GM19463 (cell line): ENCODE measurements around the gene SNCA.

Experiments used
- ATAC-seq: cut with Tn5 transposase; IDR thresholded peaks from one replicate; pipeline ENCODE4 v1.9.1; 2021; ENCODE audit warnings: mild to moderate bottlenecking, moderate library complexity; ENCODE audit not compliant: unreplicated experiment

Gene SNCA

DNA sequence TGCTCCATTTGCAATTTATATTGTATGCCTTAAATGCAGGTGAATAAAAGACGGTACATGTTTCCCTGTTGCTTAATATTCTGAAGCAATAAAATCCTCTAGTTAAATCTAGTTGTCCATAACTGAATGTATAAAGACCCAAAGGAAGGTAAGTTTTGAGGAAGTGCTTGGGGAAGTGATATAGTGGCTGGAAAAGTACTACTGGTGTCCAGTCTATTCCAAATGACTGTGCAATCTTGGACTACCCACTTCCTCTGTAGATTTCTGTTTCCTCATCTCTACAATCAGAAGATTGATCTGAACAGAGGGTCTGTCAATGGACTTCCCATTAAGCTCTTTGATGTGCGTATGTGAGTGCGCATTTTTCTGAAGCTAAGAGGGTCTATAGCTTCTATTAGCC, 17.0 kb downstream of the SNCA start:
- ATAC-seq = no peak

DNA sequence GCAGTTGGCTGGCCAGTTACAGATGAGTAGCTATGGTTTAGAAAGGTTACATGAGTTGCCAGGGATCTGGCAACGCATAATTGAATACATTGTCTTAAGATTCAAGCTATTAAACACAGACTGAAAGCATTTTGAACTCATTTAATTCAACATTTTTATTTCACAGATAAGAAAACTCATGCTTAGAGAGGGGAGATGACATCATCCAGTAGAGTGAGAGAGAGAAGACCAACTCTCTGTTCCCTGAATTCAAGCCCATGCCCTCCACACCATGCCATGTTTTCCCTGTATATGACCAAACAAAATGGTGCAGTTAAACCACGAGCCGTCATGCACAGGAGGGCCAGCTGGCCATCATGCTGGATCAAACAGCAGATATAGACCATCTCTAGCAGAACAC, 22.6 kb downstream of the SNCA start:
- no peak for ATAC-seq

DNA sequence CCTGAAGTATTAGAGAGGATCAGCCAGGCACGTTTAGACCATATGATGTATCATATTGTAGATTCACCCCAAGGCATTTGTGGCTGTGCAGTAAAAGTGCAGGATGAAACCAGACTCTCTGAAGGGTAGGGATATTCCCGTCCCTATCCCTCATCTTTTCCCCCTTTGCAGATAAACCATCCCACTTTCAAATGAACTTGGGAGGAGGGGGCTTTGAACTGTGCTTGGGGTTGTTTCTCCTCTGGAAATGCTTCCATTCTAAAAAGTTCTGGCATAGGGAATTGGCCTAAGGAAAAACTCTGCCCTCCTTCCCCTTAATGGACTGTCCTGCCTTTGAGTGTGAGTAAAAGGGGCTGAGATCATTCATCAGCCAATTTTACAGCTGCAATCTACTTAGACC, 23.8 kb downstream of the SNCA start:
- no peak for ATAC-seq

DNA sequence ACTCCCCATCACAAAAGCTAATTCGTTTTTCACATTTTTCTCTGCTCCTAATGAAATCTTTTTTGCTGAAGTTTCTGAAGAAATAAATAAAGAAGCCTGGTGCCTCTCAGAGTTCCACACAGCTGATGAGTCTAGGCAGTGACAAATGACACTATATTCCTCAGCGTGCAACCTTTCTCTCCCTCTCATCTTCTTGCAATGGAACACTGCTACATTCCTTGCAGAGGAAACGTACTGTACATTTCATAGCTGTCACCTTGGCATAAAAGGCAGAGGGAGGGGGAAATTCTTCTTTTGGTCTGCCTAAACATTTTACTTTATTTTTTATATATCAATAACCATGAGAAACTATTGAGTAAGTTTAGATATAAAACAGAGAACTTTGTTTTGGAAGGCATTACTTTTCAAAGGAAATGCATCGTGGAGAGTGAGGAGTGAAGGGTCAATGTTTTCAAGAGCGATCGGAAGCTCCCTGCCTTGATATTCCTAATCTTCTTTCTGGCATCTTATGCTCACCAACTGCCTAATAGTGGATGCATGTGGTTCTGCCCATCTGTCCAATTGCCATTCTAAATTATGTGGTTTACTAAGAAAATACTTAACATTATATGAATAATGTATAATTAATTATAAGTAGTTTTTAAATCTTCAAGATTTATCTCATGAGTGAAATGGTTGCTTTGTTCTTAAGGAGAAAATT, 29.4 kb downstream of the SNCA start:
- ATAC-seq = no peak

DNA sequence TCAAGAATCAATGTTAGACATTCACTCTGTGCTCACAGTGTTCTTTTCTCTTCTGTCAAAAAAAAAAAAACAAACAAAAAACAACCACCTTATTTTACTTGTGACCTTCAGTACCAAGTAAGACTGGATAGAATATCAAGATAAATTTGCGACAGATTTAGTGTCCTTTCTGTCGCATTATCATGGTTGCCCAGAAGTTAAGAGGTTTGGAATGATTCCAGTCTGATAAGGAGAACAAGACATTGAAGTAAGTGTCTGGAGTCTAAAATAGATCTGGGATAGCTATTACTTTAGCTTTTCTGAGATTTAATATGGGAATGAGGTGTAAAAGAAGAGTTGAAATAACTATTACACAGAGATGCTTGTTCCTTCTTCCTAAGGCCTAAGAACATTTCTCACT, 31.7 kb downstream of the SNCA start:
- ATAC-seq = no peak

DNA sequence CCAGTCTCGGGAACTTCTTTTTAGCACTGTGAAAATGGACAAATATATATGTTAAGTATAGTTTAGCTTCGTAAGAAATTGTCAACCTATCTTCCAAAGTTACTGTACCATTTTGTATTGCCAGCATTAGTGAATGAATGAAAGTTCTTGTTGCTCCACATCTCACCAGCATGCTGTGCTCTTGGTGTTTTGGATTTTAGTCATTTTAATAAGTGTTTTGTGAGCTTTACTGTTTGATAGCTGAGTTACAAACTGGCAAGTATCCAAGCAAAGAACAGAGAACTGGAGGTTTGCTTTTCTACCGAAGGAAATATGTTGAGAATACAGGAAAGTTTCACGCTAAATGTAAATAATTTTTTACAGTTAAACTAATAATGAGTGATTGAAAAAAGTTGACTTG, 33.0 kb downstream of the SNCA start:
- ATAC-seq = no peak

DNA sequence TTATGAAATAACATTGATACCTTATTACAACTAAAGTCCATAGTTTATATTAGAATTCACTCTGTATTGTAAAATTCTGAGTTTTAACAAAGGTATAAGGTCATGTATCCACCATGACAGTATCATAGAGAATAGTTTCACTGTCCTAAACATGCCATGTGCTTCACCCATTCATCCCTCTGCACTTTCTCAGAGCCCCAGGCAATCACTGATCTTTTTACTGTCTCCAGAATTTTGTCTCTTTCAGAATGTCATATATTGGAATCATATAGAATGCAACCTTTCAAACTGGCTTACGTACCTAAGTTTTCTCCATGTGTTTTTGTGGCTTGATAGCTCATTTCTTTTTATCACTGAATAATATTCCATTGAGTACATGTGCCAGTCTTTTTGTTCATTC, 33.9 kb downstream of the SNCA start:
- ATAC-seq = no peak

DNA sequence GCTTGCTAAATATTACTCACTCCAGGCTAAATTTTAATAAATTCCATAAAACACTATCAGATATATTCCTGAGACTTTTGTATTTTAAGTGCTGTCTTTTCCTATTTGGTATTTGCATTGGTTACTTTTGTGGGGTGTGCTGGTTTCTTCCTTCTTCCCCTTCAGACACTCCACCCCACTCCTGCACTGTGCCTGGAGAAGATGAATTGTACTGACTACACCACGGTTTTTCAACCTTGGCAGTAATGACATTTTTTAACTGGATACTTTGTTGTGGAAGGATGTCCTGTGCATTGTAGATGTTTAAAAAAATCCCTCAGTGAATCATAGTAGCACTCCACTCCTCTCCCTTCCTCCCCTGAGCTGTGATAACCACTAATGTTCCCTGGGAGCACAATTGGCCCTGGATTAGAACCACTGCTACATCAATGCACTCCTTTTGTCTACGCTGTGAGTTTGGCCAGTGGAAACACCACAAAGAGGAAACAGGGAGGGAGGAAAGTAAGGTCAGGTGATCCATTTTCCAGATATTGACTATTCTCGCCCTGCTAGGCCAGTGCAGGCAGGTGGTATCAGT, 36.3 kb downstream of the SNCA start:
- no peak for ATAC-seq

DNA sequence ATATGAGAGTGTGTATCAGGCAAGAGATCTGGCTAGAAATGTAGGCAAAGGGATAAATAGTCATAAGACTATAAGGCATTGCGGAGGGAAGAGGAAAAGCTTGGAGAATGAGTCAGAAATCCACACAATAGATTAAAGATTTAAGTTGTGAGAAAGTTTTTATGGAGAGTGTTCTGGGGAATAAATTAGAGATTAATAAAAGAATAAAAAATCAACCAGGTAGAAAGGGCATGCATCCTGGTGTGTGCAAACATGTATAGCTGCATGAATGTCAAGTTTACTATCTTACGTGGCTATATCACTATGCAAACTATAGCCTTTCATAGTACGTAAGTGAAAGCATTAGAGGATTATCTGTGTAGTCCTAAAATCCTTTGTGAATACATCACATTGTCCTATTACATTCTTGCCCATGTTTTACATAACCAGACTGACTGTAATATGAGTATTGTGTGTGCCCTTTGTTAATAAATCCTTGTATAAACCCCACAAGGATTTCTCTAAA, 36.9 kb downstream of the SNCA start:
- ATAC-seq = no peak

DNA sequence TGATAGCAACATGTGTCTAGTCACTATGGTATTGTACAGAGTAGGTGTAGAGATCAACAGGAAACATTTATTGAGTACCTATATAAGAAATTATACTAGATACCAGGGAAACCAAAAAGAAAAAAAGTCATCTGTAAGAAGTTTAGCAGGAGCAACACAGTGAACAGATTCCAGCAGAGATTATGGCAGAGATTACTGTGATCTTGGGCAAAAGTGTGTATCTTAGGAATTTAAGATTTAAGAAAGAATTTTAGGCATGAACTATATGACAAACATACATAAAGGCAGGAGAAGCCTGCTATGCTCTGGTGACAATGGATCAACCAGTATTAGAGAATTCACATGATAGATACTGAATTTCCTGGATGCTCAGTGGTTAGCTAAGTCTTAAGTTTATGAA, 37.9 kb downstream of the SNCA start:
- ATAC-seq = no peak

DNA sequence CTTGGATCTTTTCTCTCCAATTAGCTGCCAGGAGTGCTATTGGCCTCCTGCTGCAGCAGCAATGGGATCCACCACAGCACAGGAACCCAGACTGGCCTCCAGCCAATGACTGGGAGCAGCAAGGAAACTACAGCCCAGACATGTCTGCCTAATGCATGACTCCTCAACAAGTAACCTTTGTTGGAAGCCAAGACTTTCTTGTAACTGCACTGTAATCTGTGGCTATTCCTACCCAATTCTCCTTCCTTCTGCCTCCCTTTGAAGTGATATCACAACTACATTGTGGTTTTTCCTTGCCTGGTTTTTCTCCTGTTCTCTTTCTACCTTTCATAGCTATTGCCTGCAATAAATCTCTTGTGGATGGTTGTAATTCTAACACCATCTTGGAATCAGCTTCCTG, 39.8 kb downstream of the SNCA start:
- no peak for ATAC-seq

DNA sequence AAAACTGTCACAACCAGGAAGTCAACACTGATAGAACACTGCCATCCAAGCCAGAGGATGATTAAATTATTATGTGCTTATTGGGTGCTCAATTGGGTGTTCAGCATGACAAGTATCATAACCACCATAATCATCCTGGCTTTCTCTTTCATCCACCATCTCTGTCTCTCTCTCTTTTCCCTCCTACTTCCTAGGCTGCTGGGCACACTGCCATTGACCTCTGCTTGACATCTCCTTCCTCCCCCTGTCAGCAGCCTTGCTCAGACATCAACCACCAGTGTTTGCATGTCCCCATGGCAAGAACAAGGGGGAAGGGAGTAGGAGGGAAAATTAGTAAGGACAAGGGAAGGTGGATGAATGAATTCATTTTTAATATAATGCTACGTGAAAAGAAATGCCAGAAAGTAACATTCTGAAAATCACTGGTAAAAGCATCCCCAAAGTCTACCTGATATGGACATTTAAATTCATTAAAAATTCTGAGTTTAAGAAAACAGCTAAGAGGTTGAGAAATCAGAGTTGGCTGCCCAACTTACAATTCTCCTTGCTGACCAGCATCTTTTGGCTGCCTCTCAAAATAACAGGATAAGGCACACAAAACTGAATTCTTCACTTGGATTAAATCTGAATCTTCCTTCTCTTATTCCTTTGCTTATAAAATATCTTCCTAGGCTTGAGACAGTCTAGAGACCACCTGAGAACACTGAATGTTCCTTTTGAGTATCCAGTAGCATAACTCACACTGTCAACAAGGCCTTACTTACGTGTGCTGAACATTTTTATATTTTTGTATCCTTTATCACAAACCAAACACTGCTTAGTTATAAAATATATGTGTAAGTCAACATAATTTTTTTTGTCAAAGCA, 48.5 kb downstream of the SNCA start:
- ATAC-seq = no peak

DNA sequence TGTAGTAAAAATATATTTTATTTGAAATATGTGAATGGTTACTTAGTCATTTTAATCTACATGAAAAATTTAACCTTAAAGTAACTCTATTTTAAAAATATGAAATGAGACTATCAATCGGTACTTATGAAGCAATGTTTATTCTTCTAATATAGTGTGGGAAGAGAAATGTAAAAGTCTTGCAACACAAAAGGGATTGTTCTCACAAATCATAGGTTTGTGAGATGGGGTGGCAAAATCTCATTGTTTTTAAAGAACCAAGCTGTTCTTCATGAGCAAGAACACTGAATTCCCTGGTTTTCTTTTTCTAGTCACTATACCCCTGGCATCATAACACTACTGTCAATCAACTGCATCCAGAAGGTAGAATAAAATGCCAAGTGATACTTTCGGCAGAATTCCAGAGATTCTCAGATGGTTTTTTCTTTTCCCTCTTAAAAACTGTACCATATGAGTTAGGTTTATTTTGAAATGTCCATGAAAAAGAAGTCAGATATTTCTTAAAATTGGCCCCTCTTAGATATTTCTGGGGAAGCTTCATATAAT, 52.2 kb downstream of the SNCA start:
- no peak for ATAC-seq

DNA sequence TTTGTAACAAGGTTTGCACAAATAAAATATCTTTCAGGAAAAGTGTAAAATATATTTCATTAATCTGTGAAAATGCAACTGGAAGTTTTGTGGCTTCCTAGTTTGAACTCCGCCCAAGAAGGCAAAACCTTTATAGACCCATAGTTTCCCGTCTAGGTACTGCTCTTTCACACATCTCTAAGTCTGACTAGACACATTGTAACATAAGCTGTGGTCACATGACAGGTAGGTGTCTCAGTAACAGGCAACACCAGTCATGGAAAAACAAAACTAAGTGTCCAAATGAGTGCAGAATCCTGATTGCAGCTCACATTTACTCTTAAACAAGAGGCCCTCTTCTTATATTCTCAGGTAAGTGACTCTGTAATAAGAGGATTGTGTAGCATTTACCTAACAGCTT, 55.6 kb downstream of the SNCA start:
- ATAC-seq = no peak

DNA sequence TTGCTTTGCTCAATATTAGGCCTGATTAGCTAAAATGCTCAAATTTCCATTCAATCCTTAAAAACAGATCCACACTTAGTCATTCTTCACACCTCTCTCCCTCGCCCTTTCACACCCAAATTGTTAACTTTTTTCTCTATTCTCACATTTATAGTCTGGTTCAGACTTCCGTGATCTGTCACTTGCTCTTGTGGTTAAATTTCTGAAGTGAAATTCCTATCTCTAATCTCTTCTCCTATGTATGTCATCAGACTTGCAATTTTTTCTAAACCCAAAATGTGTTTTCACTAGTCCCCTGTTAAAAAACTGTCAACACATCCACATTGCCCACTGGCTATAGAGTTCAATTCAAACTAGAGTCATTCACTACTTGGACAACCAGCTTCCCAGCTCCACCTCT, 63.2 kb downstream of the SNCA start:
- ATAC-seq = no peak

DNA sequence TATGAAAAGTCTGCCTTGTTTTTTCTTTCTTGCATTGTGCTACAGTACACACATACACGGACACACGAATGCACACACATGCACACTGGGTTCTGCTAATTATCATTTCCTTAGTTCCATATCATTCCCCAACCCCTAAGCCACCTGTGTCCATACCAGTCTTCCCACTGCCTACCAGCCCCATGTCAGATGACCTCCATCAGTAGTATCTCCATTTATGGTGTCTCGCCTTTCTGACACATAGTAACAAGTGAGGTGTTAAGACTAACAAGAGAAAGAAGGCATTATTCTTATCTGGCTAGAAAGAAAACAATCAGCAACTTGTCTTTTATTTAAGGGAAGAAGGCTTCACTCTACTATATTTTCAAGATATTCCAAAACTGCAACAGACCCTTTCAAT, 67.1 kb downstream of the SNCA start:
- ATAC-seq = no peak

DNA sequence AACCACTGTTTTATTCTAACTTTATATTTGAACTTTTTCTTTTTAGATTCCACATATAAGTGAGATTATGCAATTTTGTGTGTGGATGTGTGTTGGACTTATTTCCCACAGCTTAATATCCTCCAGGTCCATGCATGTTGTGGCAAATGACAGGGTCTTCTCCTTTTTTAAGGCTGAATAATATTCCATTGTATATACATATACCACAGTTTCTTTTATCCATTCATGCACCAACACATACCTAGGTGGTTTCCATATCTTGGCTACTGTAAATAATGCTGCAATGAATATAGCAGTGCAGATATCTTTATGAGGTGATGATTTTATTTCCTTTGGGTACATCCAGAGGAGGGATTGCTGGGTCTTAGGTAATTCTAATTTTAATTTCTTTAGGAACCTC, 69.0 kb downstream of the SNCA start:
- ATAC-seq = no peak

DNA sequence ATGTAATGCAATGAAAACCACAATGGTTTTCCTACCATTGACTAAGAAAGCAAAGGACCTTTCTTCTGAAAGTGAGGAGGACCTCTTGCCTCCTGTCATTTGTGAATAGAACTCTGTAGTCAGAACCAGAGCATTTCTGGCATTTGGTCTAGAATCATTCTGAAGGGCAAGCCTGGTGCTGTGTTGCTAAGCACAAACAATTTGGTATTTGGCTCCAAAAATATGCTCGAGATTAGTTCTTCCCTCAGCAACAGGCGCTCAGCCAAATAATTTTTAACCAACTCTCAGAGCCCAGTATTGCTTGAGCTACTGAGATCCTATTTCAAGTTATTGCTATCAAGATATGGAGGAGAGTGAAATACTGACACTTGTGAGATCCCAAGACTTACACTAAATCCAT, 71.0 kb downstream of the SNCA start:
- no peak for ATAC-seq

DNA sequence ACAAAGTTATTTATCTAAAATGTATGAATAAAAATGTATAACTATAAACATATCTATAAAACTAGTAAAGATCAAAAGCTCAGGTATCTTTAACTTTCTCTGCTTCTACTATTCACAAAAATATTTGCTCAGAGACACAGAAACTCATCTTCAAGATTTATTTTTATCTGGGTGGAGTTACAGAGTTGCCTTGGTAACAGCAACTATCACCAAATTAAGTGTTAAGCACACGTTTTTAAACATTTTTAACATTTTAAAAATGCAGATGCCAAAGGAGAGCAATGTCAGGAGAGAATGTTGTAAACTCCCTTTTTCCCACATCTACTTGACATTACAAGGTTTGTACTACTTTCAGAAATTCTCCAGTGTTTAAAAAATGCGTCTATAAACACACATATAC, 71.4 kb downstream of the SNCA start:
- no peak for ATAC-seq

DNA sequence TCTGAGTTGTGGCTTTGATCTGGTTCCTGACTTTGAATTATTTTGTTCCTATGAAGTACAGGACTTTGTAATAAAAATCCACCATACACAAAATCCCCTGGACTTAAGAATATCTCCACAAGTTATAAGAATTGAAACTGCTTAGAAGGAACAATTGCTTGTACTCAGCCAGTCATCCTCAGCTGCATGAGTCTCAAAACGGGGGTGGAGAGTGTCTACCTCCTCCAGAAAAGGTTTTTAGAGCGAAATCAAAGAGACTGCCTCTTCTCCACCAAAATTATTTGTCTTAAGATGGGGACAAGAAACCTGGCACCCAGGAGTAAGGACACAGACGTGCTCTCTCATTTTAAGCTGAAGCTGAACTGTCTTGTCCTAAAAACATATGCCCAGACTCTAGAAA, 74.7 kb downstream of the SNCA start:
- ATAC-seq = no peak

DNA sequence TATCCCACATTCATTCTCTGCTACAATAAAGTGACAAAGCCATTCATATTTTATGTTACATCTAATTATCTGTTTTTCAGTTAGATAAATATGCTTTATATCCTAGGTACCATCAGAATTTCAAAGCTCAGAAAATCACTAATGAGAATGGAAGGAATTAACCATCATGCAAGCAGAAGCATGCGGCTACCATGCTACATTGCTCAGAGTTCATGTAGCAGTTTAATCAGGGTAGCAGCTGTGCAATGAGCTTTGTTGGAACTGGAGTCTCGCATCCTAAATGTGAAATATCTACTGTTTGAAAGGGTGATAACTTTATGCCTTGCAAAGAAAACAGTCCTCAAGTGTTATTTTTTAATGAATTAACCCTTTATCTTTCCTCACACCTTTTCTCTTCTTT, 77.5 kb downstream of the SNCA start:
- ATAC-seq = no peak
